H1 (cell line): ENCODE data around the gene SGMS1. TPM values are rescaled to one million over a fixed set of nuclear protein-coding genes. Genes with fewer than 3 reads are reported as not detected.

Experiments
- CHD7 ChIP-seq: fragments of 300-600 bp; sonication (generic); IDR thresholded peaks from 2 replicates; pipeline ENCODE4 v1.7.1; 2012; ENCODE audit warnings: low read length, moderate library complexity, mild to moderate bottlenecking, inconsistent platforms; ENCODE audit not compliant: insufficient replicate concordance
- GTF2F1 ChIP-seq: IDR thresholded peaks from 2 replicates; pipeline ENCODE4 v1.6.1; 2012; ENCODE audit warnings: low read depth, low read length, improper control_type of control experiment, borderline replicate concordance
- MAFK ChIP-seq: IDR thresholded peaks from 2 replicates; pipeline ENCODE4 v1.6.1; 2012; ENCODE audit warnings: low read depth, mild to moderate bottlenecking, improper control_type of control experiment, low read length
- NRF1 ChIP-seq: IDR thresholded peaks from 2 replicates; pipeline ENCODE4 v1.6.1; 2011; ENCODE audit warnings: mild to moderate bottlenecking, low read depth, low read length, improper control_type of control experiment
- RAD21 ChIP-seq, 2 experiments: IDR thresholded peaks in 1 of 2; conservative IDR thresholded peaks in 1 of 2; 2 replicates each; pipeline ENCODE4 v1.6.1; 2011; ENCODE audit warnings: low read depth in 2 of 2, low read length in 2 of 2, improper control_type of control experiment in 1 of 2, inconsistent platforms in 1 of 2, mild to moderate bottlenecking in 1 of 2, moderate library complexity in 1 of 2
- SIX5 ChIP-seq: IDR thresholded peaks from 2 replicates; pipeline ENCODE4 v1.6.1; 2011; ENCODE audit warnings: mild to moderate bottlenecking, low read depth, low read length
- TAF7 ChIP-seq: optimal IDR thresholded peaks from 2 replicates; pipeline ENCODE3; 2011; ENCODE audit warnings: low read depth, mild to moderate bottlenecking, inconsistent platforms, low read length, moderate library complexity, borderline replicate concordance
- USF2 ChIP-seq: IDR thresholded peaks from 2 replicates; pipeline ENCODE4 v1.6.1; 2011; ENCODE audit warnings: low read length, improper control_type of control experiment
- YY1 ChIP-seq: IDR thresholded peaks from 2 replicates; pipeline ENCODE4 v1.6.1; 2011; ENCODE audit warnings: low read depth, mild to moderate bottlenecking, low read length
- polyA plus RNA-seq, 7 experiments: library from polyadenylated mRNA; depleted of rRNA in 3 of 7; stranded (reverse) in 5 of 7; unstranded in 2 of 7; fragments of >200 nt in 5 of 7; fragments of 200-250 nt in 2 of 7; gene quantifications; 1 replicate in 5 of 7; 2 replicates in 1 of 7; 4 replicates in 1 of 7; pipeline versions ENCODE4 v1.2.1 to v1.2.3, GENCODE V29; 2011 to 2013; ENCODE audit warnings: missing spikeins in 2 of 7, mixed read lengths in 2 of 7
- total RNA-seq: library from RNA; stranded (reverse); fragmentation: NEBNext Ultra II Directional; extraction: Animal tissue kit (Norgen Biotek cat#: 25700); gene quantifications from 2 replicates; pipeline ENCODE4 v1.2.1, GENCODE V29; 2021

SGMS1 gene
- total and polyA plus RNA-seq, 2 of the 8 experiments (the other 6 are each of a cell fraction or from before 2014, with no cell fraction given): 6.0 to 15.6 TPM

- no peak for TF ChIP-seq CHD7
- TF ChIP-seq SIX5: no peak
- no peak for TF ChIP-seq GTF2F1
- TF ChIP-seq NRF1: no peak
- no peak for TF ChIP-seq YY1
- no peak for TF ChIP-seq USF2
- TF ChIP-seq TAF7: no peak
- TF ChIP-seq RAD21 (IDR thresholded peaks at IDR 0.05 in 1 of 2, conservative IDR thresholded peaks at IDR 0.05 in 1 of 2; ENCODE audit: low read depth in 2 of 2, low read length in 2 of 2): no peak
- no peak for TF ChIP-seq MAFK
Measured at GRCh38 chr10:50596456-50596855, 27.3 kb downstream of the SGMS1 start (continued).
